AG04449 (cell line): Measurements from ENCODE around the gene DNAJB2.

ENCODE experiments used
- CTCF ChIA-PET: fragments of 350-600 bp; formaldehyde crosslinking; extraction: SDS; loops from one replicate; lab custom pipeline; 2021; ENCODE audit warnings: antibody characterized with exemption; lab: Yijun Ruan, JAX
- POLR2A ChIA-PET: fragments of 400-600, 350-600 bp; formaldehyde crosslinking; extraction: SDS; loops from one replicate; lab custom pipeline; 2020; ENCODE audit warnings: antibody characterized with exemption, inconsistent platforms; lab: Yijun Ruan, JAX
- DNase-seq: peaks from one replicate; pipeline ENCODE4 v3.0.0-alpha.2; 2010; ENCODE audit warnings: low read depth, low spot score
- H3K4me3 ChIP-seq: 2 replicates; pipeline ENCODE4 v1.5.1; 2011; ENCODE audit warnings: low read depth, mild to moderate bottlenecking, control low read depth, low read length
- CTCF ChIP-seq: IDR thresholded peaks from one replicate; pipeline ENCODE4 v1.5.1; 2011; ENCODE audit warnings: mild to moderate bottlenecking, moderate library complexity, low read length, control low read depth, inconsistent platforms; ENCODE audit not compliant: insufficient read depth; ENCODE audit errors: missing control alignments

The DNAJB2 gene

GRCh38 chr2:219249203-219249980 is 29.8 kb upstream of the DNAJB2 start:
- no peak for TF ChIP-seq CTCF
- no peak for DNase-seq
- no peak overlapping the region for H3K4me3 ChIP-seq
- ChIA-PET CTCF (interaction anchor here (1.1 to 6.3 kb wide), 8 partner anchors 12 to 79 kb away, joined by 3 to 67 read pairs (median 6); partner anchors contain the start of genes ABCB6 and DNAJB2), POLR2A (interaction anchor here (0.6 to 3.3 kb wide), 8 partner anchors 20 to 203 kb away, joined by 3 to 13 read pairs (median 4); partner anchors contain the start of genes ANKZF1, ATG9A and DNAJB2)

GRCh38 chr2:219250049-219250781 is 29.0 kb upstream of the DNAJB2 start:
- H3K4me3 ChIP-seq = no peak overlapping the region
- CTCF ChIA-PET = interaction anchor here (1.3 to 6.3 kb wide), 6 partner anchors 26 to 80 kb away, joined by 3 to 67 read pairs (median 6); partner anchors contain the start of genes ABCB6 and DNAJB2
- POLR2A ChIA-PET = interaction anchor here (0.6 to 3.3 kb wide), 7 partner anchors 21 to 204 kb away, joined by 3 to 13 read pairs (median 4); partner anchors contain the start of genes ANKZF1, ATG9A and DNAJB2
- TF ChIP-seq CTCF = no peak
- no peak for DNase-seq

GRCh38 chr2:219251656-219252055 is 27.5 kb upstream of the DNAJB2 start:
- ChIA-PET CTCF (interaction anchor here (0.5 to 6.3 kb wide), 10 partner anchors 10 to 132 kb away, joined by 3 to 67 read pairs (median 3); partner anchors contain the start of gene DNAJB2), POLR2A (interaction anchor here (0.7 to 1.4 kb wide), 4 partner anchors 14 to 34 kb away, joined by 3 read pairs; no protein-coding TSS in a partner anchor)
- TF ChIP-seq CTCF = no peak
- no peak for DNase-seq
- no peak overlapping the region for H3K4me3 ChIP-seq

GRCh38 chr2:219252084-219252483 is 27.1 kb upstream of the DNAJB2 start:
- no peak for TF ChIP-seq CTCF
- CTCF ChIA-PET = interaction anchor here (1.3 to 6.3 kb wide), 7 partner anchors 24 to 132 kb away, joined by 3 to 67 read pairs (median 4); partner anchors contain the start of gene DNAJB2
- no peak overlapping the region for H3K4me3 ChIP-seq
- POLR2A ChIA-PET = interaction anchor here (0.7 to 1.4 kb wide), 3 partner anchors 14 to 43 kb away, joined by 3 read pairs; no protein-coding TSS in a partner anchor
- no peak for DNase-seq

GRCh38 chr2:219252570-219252899 is 26.6 kb upstream of the DNAJB2 start:
- POLR2A ChIA-PET = interaction anchor here (0.6 to 1.4 kb wide), 4 partner anchors 15 to 156 kb away, joined by 3 to 5 read pairs (median 4); no protein-coding TSS in a partner anchor
- H3K4me3 ChIP-seq = peak overlapping the region; percentile 57
- CTCF ChIA-PET = interaction anchor here (1.4 to 6.3 kb wide), 5 partner anchors 24 to 133 kb away, joined by 3 to 67 read pairs (median 7); partner anchors contain the start of gene DNAJB2
- TF ChIP-seq CTCF = no peak
- no peak for DNase-seq
